Amniotic epithelial cell (primary cell): Measurements from ENCODE around the gene TMEM156.
"Not testable (repeated sequence)": the region's sequence is repeated elsewhere in the genome, so short reads cannot be mapped to it uniquely, and the experiment has no call there.

Experiments
- DNase-seq: peaks from one replicate; pipeline ENCODE4 v3.0.0-alpha.2; 2010; ENCODE audit warnings: low read depth

TMEM156 gene

DNA sequence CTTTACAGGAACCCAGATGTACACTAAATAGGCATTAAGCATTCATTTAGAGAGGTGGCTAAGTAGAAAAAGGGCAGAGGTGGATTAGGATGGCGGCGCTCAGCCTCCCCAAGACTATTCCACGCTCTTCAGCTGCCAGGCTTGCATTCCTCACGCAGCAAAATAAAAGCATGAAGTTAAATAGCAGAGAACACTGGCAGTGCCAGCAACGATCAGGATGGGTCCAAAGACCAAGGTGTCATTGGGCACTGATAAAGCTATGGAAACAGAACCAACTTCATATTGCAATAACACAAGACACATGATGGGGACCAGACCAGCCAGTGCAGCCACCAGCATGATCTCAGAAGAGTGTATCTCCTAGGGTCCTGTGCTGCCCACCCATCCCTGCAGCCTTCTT, 42.0 kb downstream of the TMEM156 start:
- DNase-seq = no peak

DNA sequence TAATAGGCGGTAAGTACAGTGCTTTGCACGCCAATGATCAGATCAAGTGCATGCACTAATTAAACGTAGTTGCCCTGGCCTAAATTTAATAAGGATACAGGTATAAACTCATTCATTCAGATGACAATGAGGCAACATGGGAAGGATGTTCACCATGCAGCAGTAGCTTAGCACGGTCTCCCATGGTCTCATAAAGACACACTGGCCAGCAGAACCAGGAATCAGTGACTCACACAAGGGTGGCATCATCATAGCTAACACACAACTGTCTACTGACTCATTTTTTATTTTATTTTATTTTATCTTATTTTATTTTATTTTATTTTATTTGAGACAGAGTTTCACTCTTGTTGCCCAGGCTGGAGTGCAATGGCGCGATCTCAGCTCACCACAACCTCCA, 42.7 kb downstream of the TMEM156 start:
- peak; percentile 42 for DNase-seq

DNA sequence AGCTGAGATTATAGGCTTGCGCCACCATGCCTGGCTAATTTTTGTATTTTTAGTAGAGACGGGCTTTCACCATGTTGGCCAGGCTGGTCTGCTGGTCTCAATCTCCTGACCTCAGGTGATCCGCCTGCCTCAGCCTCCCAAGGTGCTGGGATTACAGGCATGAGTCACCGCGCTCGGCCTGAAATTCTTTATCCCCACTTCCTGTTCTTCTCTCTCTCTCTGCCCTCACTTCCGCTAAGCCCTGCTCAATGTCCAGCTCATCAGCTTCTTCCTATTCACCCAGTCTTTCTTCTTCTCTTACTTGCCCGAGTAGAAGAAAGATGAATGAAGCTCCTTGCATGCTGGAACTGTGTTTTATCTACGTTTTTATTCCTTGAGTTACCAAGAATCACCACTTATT, 43.9 kb downstream of the TMEM156 start:
- peak; percentile 74 for DNase-seq

DNA sequence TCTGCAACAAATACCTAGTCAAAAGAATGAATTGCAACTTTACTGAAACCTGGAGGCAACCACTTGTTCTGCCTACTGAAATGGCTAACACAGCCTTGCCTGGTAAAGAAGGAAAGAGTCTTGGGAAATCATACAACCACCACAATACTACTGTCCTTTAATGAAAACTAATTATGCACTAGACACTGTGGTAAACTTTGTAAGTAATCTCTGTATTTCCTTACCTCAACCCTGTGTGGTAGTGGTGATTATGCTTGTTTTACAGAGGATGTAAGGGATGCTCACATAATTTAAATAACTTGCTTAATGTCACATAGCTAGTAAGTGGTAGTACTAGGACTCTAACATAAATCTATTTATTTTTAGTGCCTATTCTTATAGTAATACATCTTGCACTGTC, 44.7 kb downstream of the TMEM156 start:
- DNase-seq = no peak

- DNase-seq = peak; percentile 31
Measured at GRCh38 chr4:38985410-38986100, 46.7 kb downstream of the TMEM156 start.

- DNase-seq = peak; percentile 66
Measured at GRCh38 chr4:38983787-38984598, 48.2 kb downstream of the TMEM156 start.

DNA sequence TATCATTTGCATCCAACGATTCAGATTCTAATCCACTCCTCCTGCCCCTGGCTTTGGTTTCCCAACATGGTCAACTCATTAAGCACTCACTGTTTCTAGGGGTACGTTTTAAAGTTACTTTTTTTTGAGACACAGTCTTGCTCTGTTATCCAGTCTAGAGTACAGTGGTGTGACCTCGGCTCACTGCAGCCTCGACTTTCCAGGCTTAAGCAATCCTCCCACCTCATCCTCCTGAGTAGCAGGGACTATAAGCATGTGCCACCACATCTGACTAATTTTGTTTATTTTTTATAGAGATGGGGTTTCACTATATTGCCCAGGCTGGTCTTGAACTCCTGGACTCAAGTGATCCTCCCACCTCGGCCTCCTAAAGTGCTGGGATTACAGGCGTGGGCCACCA, 48.9 kb downstream of the TMEM156 start:
- peak; percentile 15 for DNase-seq

- DNase-seq = peak; percentile 68
Measured at GRCh38 chr4:38982361-38983095, 49.7 kb downstream of the TMEM156 start.

- peak; percentile 92 for DNase-seq
Measured at GRCh38 chr4:38980903-38981676, 51.1 kb downstream of the TMEM156 start.

- DNase-seq = no peak
Measured at GRCh38 chr4:38979511-38980230, 52.5 kb downstream of the TMEM156 start.

DNA sequence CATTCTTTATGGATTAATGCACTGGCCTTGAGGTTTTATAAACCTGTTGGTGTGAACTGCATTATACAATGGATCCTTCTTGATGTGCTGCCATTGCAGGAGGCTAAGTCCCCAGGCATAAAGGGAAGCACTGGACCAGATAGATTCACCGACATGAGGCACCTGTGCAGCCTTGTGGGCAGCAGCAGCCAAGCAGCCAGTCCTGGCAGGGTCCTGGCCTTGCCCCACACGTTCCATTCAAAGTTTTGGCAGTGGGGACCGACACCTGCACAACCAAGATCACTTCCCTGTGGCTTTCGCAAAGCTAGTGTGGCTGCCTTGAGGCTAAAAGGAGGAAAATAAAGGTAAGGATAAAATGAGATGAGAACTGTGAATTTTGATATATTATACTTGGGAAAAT, 53.1 kb downstream of the TMEM156 start:
- DNase-seq = no peak

DNA sequence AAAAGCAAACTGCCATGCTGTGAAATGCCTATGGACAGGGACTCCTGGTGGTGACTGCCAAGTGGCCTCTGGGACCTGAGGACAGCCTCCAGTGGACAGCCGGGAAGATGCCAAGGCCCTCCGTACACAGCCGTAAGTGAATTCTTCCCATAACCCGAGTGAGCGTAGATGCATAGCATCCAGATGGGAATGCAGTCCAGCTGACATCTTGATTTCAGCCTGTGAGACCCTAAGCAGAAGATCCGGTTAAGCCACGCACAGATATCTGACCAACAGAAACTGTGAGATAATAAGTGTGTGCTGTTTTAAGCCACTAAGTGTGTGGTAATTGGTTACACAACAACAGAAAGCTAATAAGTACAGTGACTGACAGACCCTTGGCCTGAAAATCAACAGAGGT, 55.9 kb downstream of the TMEM156 start:
- peak; percentile 28 for DNase-seq

- DNase-seq = no peak
Measured at GRCh38 chr4:38968668-38969067, 63.5 kb downstream of the TMEM156 start.

DNA sequence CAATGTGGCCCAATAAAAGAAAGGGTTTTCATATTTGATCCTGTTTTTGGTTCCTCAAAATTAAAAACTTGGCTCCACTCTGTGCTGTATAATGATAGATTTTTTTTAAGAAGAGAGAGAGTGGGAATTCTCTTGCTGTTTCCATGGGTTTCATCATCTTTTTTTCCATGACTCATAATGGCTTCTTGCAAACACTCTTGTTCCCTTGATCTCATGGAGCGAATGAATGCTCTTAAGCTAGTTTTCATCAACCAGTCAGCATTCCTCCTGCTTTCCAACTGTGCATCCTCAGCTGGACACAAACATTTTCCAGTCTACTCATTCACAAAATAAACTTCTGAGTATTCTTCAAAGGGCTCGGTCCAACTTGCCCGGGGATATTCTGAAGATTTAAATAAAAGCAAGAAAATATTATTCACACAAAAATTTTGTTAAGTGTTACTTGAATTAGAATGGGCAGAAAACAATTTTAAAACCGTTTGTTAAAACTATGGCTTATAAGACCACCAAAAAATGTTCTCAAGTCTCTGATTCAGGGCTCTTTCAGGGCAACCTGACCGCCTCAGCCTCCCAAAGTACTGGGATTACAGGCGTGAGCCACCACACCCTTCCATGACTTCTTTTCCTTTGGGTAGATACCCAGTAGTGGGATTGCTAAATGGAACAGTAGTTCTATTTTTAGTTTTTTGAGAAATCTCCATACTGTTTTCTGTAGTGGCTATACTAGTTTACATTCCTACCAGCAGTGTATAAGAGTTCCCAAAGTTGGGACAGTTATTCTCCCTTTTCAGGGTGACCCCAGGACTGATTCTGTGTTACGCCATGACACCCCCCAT, 64.7 kb downstream of the TMEM156 start:
- DNase-seq = peak; percentile 98

DNA sequence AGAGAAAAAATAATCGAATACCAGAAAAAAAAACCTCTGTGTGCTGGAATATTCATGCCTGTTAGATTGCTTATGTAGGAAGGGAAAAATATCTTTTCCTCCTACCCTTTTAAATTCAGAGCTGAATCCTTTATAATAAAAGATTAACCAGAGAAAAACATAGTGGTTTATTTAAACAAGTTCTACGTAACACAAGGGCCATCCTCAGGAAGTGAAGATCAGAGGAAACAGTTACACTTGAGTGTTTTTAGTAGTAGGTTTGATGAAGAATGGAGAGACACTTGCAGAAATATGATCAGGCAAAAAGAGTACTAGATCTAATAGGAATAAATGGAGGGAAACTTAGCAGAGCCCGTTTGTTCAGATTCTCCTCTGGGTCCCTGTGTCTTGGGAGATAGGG, 66.3 kb downstream of the TMEM156 start:
- DNase-seq = no peak

GRCh38 chr4:38964942-38965775, 67.0 kb downstream of the TMEM156 start:
- no peak for DNase-seq

DNA sequence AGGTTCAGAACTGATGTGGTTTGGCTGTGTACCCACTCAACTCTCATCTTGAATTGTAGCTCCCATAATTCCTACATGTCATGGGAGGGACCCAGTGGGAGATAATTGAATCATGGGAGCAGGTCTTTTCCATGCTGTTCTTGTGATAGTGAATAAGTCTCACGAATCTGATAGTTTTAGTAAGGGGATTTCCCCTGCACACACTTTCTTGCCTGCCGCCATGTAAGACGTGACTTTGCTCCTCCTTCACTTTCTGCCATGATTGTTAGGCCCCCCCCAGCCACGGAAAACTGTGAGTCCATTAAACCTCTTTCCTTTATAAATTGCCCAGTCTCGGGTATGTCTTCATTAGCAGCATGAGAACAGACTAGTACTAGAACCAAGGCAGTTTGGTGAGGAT, 73.0 kb downstream of the TMEM156 start:
- DNase-seq = not testable (repeated sequence)

DNA sequence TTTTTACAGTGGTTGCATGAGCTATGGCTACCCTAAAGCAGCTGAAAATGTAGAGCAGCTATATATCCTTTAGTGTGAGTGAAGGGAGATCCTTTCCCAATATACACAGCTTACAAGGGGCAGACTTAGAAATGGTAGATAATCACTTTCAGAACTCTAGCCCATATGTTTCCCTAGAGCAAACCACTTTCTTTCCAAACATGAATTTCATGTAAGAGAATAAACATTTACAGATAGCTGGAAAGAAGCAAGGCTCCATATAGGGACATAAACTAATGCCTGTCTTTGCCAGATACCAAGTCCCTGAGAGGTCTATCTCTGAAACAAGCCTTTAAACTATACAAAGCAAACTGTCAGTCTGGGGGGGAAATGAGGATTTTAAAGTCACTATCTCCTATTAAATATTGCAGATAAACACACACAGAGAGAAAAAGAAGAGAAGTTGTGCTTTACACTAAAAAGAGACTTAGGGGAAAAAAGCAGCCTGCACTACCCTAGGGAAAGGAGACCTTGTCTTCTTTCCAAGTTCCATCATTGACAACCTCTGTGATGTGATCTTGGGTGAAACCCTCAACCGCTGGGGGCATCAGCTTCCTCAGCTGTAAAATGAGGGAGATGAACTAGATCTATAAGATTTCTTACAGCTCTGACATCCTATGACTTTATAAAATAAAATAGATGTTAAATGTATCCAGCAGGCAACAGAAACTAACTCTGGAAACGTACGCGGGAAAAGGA, 73.6 kb downstream of the TMEM156 start:
- DNase-seq = no peak

- DNase-seq = no peak
Measured at GRCh38 chr4:38957893-38958292, 74.3 kb downstream of the TMEM156 start.
